H1 (cell line): ENCODE data around the gene ZNF304. TPM values are rescaled to one million over a fixed set of nuclear protein-coding genes. Genes with fewer than 3 reads are reported as not detected.

Experiments used
- CTCF ChIA-PET: fragments of 300-600 bp; sonication (Branson Sonifier 250); formaldehyde crosslinking; loops from one replicate; lab custom pipeline; 2021; ENCODE audit not compliant: partially characterized antibody; lab: Charles Lee
- POLR2A ChIA-PET: fragments of 300-600 bp; sonication (Branson Sonifier 250); formaldehyde crosslinking; loops from one replicate; lab custom pipeline; 2021; ENCODE audit warnings: inconsistent platforms; ENCODE audit not compliant: partially characterized antibody; lab: Charles Lee
- DNase-seq, 2 experiments: peaks; one replicate each; pipeline versions ENCODE4 v3.0.0 to v3.0.0-alpha.2; 2010 to 2022; ENCODE audit warnings: low spot score in 2 of 2, low read depth in 1 of 2, mixed read lengths in 1 of 2
- FAIRE-seq: peaks from 2 replicates; lab custom pipeline; 2011; peaks lifted over from hg19 to GRCh38; lab: Jason Lieb, UNC
- H2AFZ ChIP-seq: 2 replicates; pipeline ENCODE4 v1.8.1; 2012; ENCODE audit warnings: low read length, inconsistent platforms
- H2AK5ac ChIP-seq: 2 replicates; pipeline ENCODE4 v1.6.1; 2013; ENCODE audit warnings: low read depth, low read length
- H2BK120ac ChIP-seq: replicated peaks from 2 replicates; pipeline ENCODE3; 2013; ENCODE audit warnings: low read depth, low read length, inconsistent platforms
- H2BK12ac ChIP-seq: 2 replicates; pipeline ENCODE4 v1.6.1; 2013; ENCODE audit warnings: low read depth, low read length
- H2BK15ac ChIP-seq: 2 replicates; pipeline ENCODE4 v1.6.1; 2013; ENCODE audit warnings: low read length
- H2BK20ac ChIP-seq: 2 replicates; pipeline ENCODE4 v1.6.1; 2013; ENCODE audit warnings: low read length
- H2BK5ac ChIP-seq: 2 replicates; pipeline ENCODE4 v1.6.1; 2013; ENCODE audit warnings: low read depth, low read length
- H3K14ac ChIP-seq: 2 replicates; pipeline ENCODE4 v1.6.1; 2013; ENCODE audit warnings: inconsistent platforms; ENCODE audit not compliant: insufficient read length
- H3K18ac ChIP-seq: 2 replicates; pipeline ENCODE4 v1.6.1; 2013; ENCODE audit warnings: low read length; ENCODE audit errors: extremely low read depth
- H3K23ac ChIP-seq: 2 replicates; pipeline ENCODE4 v1.6.1; 2013; ENCODE audit warnings: inconsistent platforms; ENCODE audit not compliant: insufficient read length
- H3K23me2 ChIP-seq: 2 replicates; pipeline ENCODE4 v1.6.1; 2013; ENCODE audit warnings: low read depth, low read length
- H3K27ac ChIP-seq: 2 replicates; pipeline ENCODE4 v1.6.1; 2011; ENCODE audit warnings: low read depth, low read length, inconsistent platforms
- H3K27me3 ChIP-seq, 4 experiments: replicated peaks in 1 of 4; 1 replicate in 1 of 4; 2 replicates in 3 of 4; pipeline versions ENCODE4 v1.6.1 to v1.8.1; 2011 to 2013; ENCODE audit warnings: low read length in 3 of 4, mild to moderate bottlenecking in 3 of 4, inconsistent platforms in 2 of 4, mixed read lengths in 2 of 4, moderate library complexity in 1 of 4; ENCODE audit not compliant: control insufficient read depth in 3 of 4, insufficient read depth in 3 of 4; ENCODE audit errors: extremely low read depth in 1 of 4
- H3K36me3 ChIP-seq, 4 experiments: 2 replicates each; pipeline versions ENCODE4 v1.6.1 to v1.8.1; 2011 to 2013; ENCODE audit warnings: mild to moderate bottlenecking in 4 of 4, low read length in 3 of 4, moderate library complexity in 2 of 4, control low read depth in 1 of 4, inconsistent platforms in 1 of 4; ENCODE audit not compliant: insufficient read depth in 4 of 4, control insufficient read depth in 2 of 4
- H3K4ac ChIP-seq: replicated peaks from 2 replicates; pipeline ENCODE3; 2013; ENCODE audit warnings: low read length, low read depth, mixed read lengths, inconsistent platforms; ENCODE audit not compliant: insufficient read length
- H3K4me1 ChIP-seq, 4 experiments: replicated peaks in 1 of 4; 1 replicate in 1 of 4; 2 replicates in 3 of 4; pipeline versions ENCODE4 v1.6.1 to v1.8.1; 2011 to 2013; ENCODE audit warnings: low read length in 3 of 4, inconsistent platforms in 2 of 4, mixed read lengths in 1 of 4; ENCODE audit not compliant: insufficient read depth in 4 of 4, control insufficient read depth in 3 of 4
- H3K4me2 ChIP-seq, 2 experiments: 2 replicates each; pipeline versions ENCODE4 v1.6.1 to v1.8.1; 2011 to 2013; ENCODE audit warnings: low read depth in 2 of 2, low read length in 2 of 2, control low read depth in 1 of 2, inconsistent platforms in 1 of 2, mild to moderate bottlenecking in 1 of 2; ENCODE audit not compliant: insufficient read depth in 1 of 2
- H3K4me3 ChIP-seq, 4 experiments: fragments of 200-600, 300-600 bp in 1 of 4; sonication (generic), shearing (Covaris generic), sonication (Bioruptor Twin) in 1 of 4; 2 replicates each; pipeline versions ENCODE4 v1.5.1 to v1.8.1; 2011 to 2016; ENCODE audit warnings: low read length in 4 of 4, low read depth in 3 of 4, control low read depth in 2 of 4, inconsistent platforms in 2 of 4, mild to moderate bottlenecking in 2 of 4, mixed read lengths in 1 of 4, moderate library complexity in 1 of 4; ENCODE audit not compliant: insufficient read depth in 2 of 4; ENCODE audit errors: extremely low read depth in 1 of 4
- H3K56ac ChIP-seq: replicated peaks from 2 replicates; pipeline ENCODE3; 2013; ENCODE audit warnings: low read depth, mild to moderate bottlenecking, mixed read lengths, low read length, inconsistent platforms; ENCODE audit not compliant: insufficient read length
- H3K79me1 ChIP-seq: 2 replicates; pipeline ENCODE4 v1.6.1; 2013; ENCODE audit warnings: low read depth, low read length, control low read depth
- H3K79me2 ChIP-seq, 2 experiments: 2 replicates each; pipeline versions ENCODE4 v1.6.1 to v1.8.1; 2012 to 2013; ENCODE audit warnings: low read length in 2 of 2, mild to moderate bottlenecking in 2 of 2, inconsistent platforms in 1 of 2; ENCODE audit not compliant: insufficient read depth in 2 of 2, control insufficient read depth in 1 of 2
- H3K9ac ChIP-seq, 4 experiments: replicated peaks in 1 of 4; 1 replicate in 1 of 4; 2 replicates in 3 of 4; pipeline versions ENCODE4 v1.6.1 to v1.8.1; 2011 to 2013; ENCODE audit warnings: low read depth in 3 of 4, low read length in 3 of 4, control low read depth in 2 of 4, mild to moderate bottlenecking in 2 of 4, moderate library complexity in 2 of 4, inconsistent platforms in 1 of 4; ENCODE audit errors: extremely low read depth in 1 of 4
- H3K9me3 ChIP-seq, 2 experiments: 2 replicates each; pipeline versions ENCODE4 v1.6.1 to v1.8.1; 2012 to 2013; ENCODE audit warnings: mild to moderate bottlenecking in 2 of 2, moderate library complexity in 2 of 2, control low read depth in 1 of 2, inconsistent platforms in 1 of 2, low read depth in 1 of 2, low read length in 1 of 2, mixed read lengths in 1 of 2; ENCODE audit not compliant: insufficient read depth in 2 of 2
- H4K20me1 ChIP-seq, 2 experiments: replicated peaks in 1 of 2; 2 replicates each; pipeline versions ENCODE3 to v1.8.1; 2011 to 2013; ENCODE audit warnings: inconsistent platforms in 2 of 2, low read length in 2 of 2, mild to moderate bottlenecking in 1 of 2; ENCODE audit not compliant: insufficient read depth in 2 of 2, control insufficient read depth in 1 of 2
- H4K5ac ChIP-seq: 2 replicates; pipeline ENCODE4 v1.6.1; 2013; ENCODE audit warnings: low read length, low read depth, mixed read lengths, inconsistent platforms; ENCODE audit not compliant: insufficient read length
- H4K8ac ChIP-seq: 2 replicates; pipeline ENCODE4 v1.8.0; 2013; ENCODE audit warnings: mild to moderate bottlenecking, moderate library complexity, low read length, inconsistent platforms; ENCODE audit not compliant: insufficient read depth; ENCODE audit errors: extremely low read depth
- H4K91ac ChIP-seq: replicated peaks from 2 replicates; pipeline ENCODE3; 2013; ENCODE audit warnings: low read length, mixed read lengths, inconsistent platforms; ENCODE audit not compliant: insufficient read length
- BACH1 ChIP-seq: IDR thresholded peaks from 2 replicates; pipeline ENCODE4 v1.6.1; 2012; ENCODE audit warnings: low read length, improper control_type of control experiment
- CHD2 ChIP-seq: IDR thresholded peaks from 2 replicates; pipeline ENCODE4 v1.6.1; 2012; ENCODE audit warnings: low read length, improper control_type of control experiment
- CTBP2 ChIP-seq: IDR thresholded peaks from 2 replicates; pipeline ENCODE4 v1.7.0; 2011; ENCODE audit warnings: borderline replicate concordance, mild to moderate bottlenecking, moderate library complexity, mixed read lengths, low read length; ENCODE audit not compliant: insufficient read depth, insufficient read length
- GTF2F1 ChIP-seq: IDR thresholded peaks from 2 replicates; pipeline ENCODE4 v1.6.1; 2012; ENCODE audit warnings: low read depth, low read length, improper control_type of control experiment, borderline replicate concordance
- HDAC6 ChIP-seq: IDR thresholded peaks from one replicate; pipeline ENCODE4 v1.7.1; 2012; ENCODE audit warnings: low read depth, mild to moderate bottlenecking, inconsistent platforms, low read length, moderate library complexity
- JUND ChIP-seq: IDR thresholded peaks from 2 replicates; pipeline ENCODE4 v1.6.1; 2011; ENCODE audit warnings: mild to moderate bottlenecking, improper control_type of control experiment, low read length
- PHF8 ChIP-seq: fragments of 200-600 bp; sonication (generic); conservative IDR thresholded peaks from 2 replicates; pipeline ENCODE4 v1.7.1; 2012; ENCODE audit warnings: low read depth, mild to moderate bottlenecking, inconsistent platforms, low read length, moderate library complexity
- RNF2 ChIP-seq: fragments of 200-900, 300-1000 bp; sonication (generic); IDR thresholded peaks from 2 replicates; pipeline ENCODE4 v1.7.1; 2016; ENCODE audit warnings: borderline replicate concordance, low read depth, mild to moderate bottlenecking, antibody characterized with exemption, low read length; ENCODE audit not compliant: poor library complexity, severe bottlenecking; ENCODE audit errors: missing control alignments
- SUZ12 ChIP-seq: fragments of 200-600 bp; sonication (generic); IDR thresholded peaks from 2 replicates; pipeline ENCODE4 v1.6.1; 2012; ENCODE audit warnings: mild to moderate bottlenecking, inconsistent platforms, low read length, moderate library complexity, mixed read lengths
- TBP ChIP-seq: IDR thresholded peaks from 2 replicates; pipeline ENCODE4 v1.6.1; 2011; ENCODE audit warnings: low read depth, low read length, improper control_type of control experiment
- ZNF274 ChIP-seq: IDR thresholded peaks from 2 replicates; pipeline ENCODE4 v1.7.0; 2012; ENCODE audit warnings: low read length, borderline replicate concordance; ENCODE audit errors: extremely low read depth
- WGBS, 2 experiments: shearing (Covaris generic) in 1 of 2; methylation state at CpG; one replicate each; pipeline versions ENCODE4 v1.1.6 to v1.1.7; 2013 to 2015; ENCODE audit warnings: low lambda C conversion rate in 2 of 2, mixed read lengths in 2 of 2, inconsistent platforms in 1 of 2, low coverage in 1 of 2, missing lambda C conversion rate in 1 of 2; ENCODE audit not compliant: insufficient replicate concordance in 2 of 2, insufficient coverage in 1 of 2, insufficient read length in 1 of 2; ENCODE audit errors: extremely low coverage in 1 of 2, missing lambda C conversion rate in 1 of 2; 5-methylcytosine and 5-hydroxymethylcytosine counted together
- polyA plus RNA-seq, 7 experiments: library from polyadenylated mRNA; depleted of rRNA in 3 of 7; stranded (reverse) in 5 of 7; unstranded in 2 of 7; fragments of >200 nt in 5 of 7; fragments of 200-250 nt in 2 of 7; gene quantifications; 1 replicate in 5 of 7; 2 replicates in 1 of 7; 4 replicates in 1 of 7; pipeline versions ENCODE4 v1.2.1 to v1.2.3, GENCODE V29; 2011 to 2013; ENCODE audit warnings: missing spikeins in 2 of 7, mixed read lengths in 2 of 7
- total RNA-seq: library from RNA; stranded (reverse); fragmentation: NEBNext Ultra II Directional; extraction: Animal tissue kit (Norgen Biotek cat#: 25700); gene quantifications from 2 replicates; pipeline ENCODE4 v1.2.1, GENCODE V29; 2021
- TF ChIP-seq, protein P1 (sequence below): IDR thresholded peaks from 2 replicates; pipeline ENCODE4 v1.6.1; 2012; ENCODE audit warnings: low read length, inconsistent platforms

ZNF304 gene
- total and polyA plus RNA-seq, 2 of the 8 experiments (the other 6 are each of a cell fraction or from before 2014, with no cell fraction given): 4.3 to 10.5 TPM

DNA sequence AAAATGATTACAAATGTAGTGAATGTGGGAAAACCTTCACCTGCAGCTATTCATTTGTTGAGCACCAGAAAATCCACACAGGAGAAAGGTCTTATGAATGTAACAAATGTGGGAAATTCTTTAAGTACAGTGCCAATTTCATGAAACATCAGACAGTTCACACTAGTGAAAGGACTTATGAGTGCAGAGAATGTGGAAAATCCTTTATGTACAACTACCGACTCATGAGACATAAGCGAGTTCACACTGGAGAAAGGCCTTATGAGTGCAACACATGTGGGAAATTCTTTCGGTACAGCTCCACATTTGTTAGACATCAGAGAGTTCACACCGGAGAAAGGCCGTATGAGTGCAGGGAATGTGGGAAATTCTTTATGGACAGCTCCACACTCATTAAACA lies 47.8 kb downstream of the ZNF304 start:
- no peak overlapping the region for H3K4me2 ChIP-seq
- H3K9me3 ChIP-seq: no peaks in the 10 kb centered on the region
- no peak overlapping the region for H3K56ac ChIP-seq
- H4K8ac ChIP-seq: no peak overlapping the region
- no peaks in the 10 kb centered on the region; the same call in 1 of the 2 replicates for H3K79me1 ChIP-seq
- DNase-seq: no peak
- H3K4me1 ChIP-seq: peaks cover 0 to 3% (median 0%) of the 10 kb centered on the region in 4 experiments; a peak in 1 of 7 replicates
- H2BK5ac ChIP-seq: no peak overlapping the region
- FAIRE-seq: no peak
- H2BK12ac ChIP-seq: no peak overlapping the region
- CTCF ChIA-PET: interaction anchor here (0.6 kb wide), 1 partner anchor 75 kb away, joined by 3 read pairs; no protein-coding TSS in a partner anchor
- no peak overlapping the region for H4K5ac ChIP-seq
- H3K27me3 ChIP-seq: no peaks in the 10 kb centered on the region
- peaks cover 0 to 21% (median 14%) of the 10 kb centered on the region in 4 experiments; a peak in 6 of 8 replicates for H3K36me3 ChIP-seq
- no peak overlapping the region for H3K4me3 ChIP-seq
- no peak overlapping the region for H3K27ac ChIP-seq
- H4K20me1 ChIP-seq: no peaks in the 10 kb centered on the region
- H2BK20ac ChIP-seq: no peak overlapping the region
- H4K91ac ChIP-seq: no peak overlapping the region
- H2BK120ac ChIP-seq: no peak overlapping the region
- no peak overlapping the region for H2BK15ac ChIP-seq
- no peak overlapping the region for H2AK5ac ChIP-seq
- H3K14ac ChIP-seq: no peak overlapping the region
- POLR2A ChIA-PET: interaction anchor here (1.3 kb wide), 1 partner anchor 9 kb away, joined by 5 read pairs; the partner anchor contains the start of gene ZNF548
- no peaks in the 10 kb centered on the region for H3K23me2 ChIP-seq
- no peak overlapping the region for H3K9ac ChIP-seq
- H3K79me2 ChIP-seq: no peaks in the 10 kb centered on the region; a peak in 1 of 4 replicates
- no peak overlapping the region for H2AFZ ChIP-seq
- H3K23ac ChIP-seq: no peak overlapping the region
- no peak overlapping the region for H3K4ac ChIP-seq
- 99% methylated on average over 5 of the region's 5 CpGs; no CpG with 5 or more reads in 1 of the 2 experiments for WGBS, 2 experiments
- H3K18ac ChIP-seq: no peak overlapping the region
- TF ChIP-seq RNF2 (no peak), CTBP2 (no peak), GTF2F1 (no peak), BACH1 (no peak), JUND (no peak), SUZ12 (no peak), ZNF274 (no peak), CHD2 (no peak), PHF8 (no peak), HDAC6 (no peak), TBP (no peak)
- TF ChIP-seq, protein P1, sequence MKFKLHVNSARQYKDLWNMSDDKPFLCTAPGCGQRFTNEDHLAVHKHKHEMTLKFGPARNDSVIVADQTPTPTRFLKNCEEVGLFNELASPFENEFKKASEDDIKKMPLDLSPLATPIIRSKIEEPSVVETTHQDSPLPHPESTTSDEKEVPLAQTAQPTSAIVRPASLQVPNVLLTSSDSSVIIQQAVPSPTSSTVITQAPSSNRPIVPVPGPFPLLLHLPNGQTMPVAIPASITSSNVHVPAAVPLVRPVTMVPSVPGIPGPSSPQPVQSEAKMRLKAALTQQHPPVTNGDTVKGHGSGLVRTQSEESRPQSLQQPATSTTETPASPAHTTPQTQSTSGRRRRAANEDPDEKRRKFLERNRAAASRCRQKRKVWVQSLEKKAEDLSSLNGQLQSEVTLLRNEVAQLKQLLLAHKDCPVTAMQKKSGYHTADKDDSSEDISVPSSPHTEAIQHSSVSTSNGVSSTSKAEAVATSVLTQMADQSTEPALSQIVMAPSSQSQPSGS: no peak
